IPS-11a (cell line): Measurements from ENCODE around the gene AACS.
"Not testable (repeated sequence)": the region's sequence is repeated elsewhere in the genome, so short reads cannot be mapped to it uniquely, and the experiment has no call there.

Source experiments
- H3K4me3 ChIP-seq: one replicate; pipeline ENCODE4 v1.5.1; 2013; ENCODE audit warnings: low read depth, low read length, control low read depth

Gene AACS

DNA sequence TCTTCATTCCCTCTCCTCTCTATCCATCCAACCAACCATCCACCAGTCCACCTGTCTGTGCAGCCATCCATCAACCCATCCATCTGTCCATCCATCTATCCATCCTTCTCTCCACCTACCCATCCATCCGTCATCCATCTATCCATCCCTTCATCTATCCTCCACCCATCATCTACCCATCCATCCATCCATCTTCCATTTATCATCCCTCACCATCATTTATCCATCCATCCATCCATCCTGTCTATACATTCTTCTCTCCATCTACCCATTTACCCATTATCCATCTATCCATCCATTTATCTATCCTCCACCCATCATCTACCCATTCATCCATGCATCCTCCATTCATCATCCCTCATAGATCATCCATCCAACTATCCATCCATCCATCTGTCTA is 24.4 kb downstream of the AACS start:
- no peak overlapping the region for H3K4me3 ChIP-seq

DNA sequence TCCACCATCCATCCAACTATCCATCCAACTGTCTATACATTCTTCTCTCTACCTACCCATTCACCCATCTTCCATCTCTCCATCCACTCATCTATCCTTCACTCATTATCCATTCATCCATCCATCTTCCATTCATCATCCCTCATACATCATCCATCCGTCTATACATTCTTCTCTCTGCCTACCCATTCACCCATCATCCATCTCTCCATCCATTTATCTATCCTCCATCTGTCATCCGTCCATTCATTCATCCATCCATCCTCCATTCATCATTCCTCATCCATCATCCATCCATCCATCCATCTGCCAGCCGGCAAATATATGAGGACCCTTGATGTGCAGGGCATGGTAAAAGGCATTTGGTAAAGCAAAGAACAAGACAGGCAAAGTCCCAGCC is 25.2 kb downstream of the AACS start:
- no peak overlapping the region for H3K4me3 ChIP-seq

DNA sequence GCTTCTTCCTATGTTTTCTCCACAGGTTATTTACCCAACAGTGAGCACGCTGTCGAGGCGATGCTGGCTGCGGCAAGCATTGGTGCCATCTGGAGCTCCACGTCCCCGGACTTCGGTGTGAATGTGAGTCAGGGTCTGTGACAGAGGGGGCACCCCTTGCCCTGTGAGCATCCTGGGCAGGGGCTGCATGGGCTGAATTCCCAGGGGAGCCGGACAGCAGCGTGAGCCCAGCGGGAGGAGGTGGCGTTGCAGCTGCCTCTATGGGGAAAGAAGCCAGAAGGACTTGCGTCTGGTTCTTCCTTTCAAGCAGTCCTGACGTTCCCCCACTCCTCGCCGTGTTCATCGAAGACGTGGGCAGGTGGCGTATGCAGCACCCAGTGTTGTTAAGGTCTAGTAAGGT is 26.2 kb downstream of the AACS start:
- no peak overlapping the region for H3K4me3 ChIP-seq

DNA sequence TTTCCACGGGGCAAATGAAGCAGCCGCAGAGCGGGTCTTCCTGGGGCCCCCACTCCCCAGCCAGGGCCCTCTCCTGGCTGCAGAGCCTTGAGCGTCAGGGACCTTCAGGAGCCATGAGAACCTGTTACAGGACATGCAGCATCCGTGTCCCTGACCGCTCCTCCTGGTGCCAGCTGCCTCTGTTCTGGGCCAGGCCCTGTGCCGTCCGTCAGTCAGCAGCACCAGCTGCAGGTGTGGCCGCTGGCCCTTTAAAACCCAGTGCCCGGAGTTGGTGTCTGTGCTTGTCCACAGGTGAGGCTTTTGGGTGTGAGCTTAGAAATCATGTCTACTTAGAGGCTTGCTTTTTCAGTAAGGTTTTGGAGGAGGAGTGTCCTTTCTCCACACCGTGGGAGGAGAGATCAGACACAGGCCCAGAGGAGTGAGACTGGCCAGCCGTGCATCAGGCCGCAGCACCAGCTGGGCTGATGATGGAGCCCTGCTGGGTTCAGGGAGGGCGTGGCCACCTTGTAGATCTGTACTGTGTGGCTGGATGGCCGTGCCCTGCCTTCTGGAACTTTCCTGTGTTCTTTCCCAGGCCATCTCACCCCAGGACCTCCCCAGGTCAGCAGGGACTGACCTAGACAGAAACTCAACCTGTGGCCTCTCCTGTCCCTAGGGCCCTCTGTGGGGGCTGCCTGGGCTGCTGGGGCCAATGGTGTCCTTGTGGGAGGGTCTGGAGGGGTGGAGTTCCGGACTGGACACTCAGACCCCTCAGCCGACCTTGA is 27.1 kb downstream of the AACS start:
- no peak overlapping the region for H3K4me3 ChIP-seq

DNA sequence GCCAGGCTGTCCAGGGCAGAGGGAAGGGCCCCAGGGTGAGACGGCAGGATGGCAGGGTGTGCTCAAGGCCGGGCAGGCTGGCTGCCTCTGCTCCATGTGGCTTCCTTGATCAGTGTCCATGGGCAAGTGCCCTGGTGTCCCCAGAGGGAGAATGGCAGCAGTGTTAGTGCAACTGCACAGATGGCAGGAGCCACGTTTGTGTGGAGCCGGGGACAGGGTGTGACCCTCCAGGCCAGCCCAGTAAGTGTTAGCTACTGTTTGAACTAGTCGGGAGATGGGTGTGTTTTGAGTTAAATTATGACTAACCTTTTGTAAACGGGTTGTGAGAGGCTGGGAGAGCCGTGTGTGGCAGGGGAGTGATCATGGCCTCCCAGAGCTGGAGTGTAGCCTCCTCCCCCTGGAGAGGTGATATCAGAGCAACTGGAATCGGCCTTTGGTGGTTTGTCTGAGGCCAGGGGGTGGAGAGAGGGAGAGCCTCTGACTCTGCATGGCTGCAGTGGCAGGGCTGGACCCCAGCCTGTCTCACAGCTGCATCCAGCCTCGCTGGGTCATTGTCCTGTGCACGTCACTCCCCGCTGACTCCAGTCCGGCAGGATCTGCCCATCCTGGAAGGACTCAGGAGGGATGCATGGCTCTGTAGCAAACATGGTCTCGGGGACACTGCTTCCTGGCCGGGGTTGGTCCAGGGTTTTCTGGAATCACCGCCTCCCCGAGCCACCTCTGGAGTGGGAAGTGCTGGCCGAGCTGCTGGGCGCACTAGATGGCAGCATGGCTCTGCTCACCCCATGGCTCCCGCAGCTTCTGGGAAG is 27.8 kb downstream of the AACS start:
- H3K4me3 ChIP-seq = no peak overlapping the region

DNA sequence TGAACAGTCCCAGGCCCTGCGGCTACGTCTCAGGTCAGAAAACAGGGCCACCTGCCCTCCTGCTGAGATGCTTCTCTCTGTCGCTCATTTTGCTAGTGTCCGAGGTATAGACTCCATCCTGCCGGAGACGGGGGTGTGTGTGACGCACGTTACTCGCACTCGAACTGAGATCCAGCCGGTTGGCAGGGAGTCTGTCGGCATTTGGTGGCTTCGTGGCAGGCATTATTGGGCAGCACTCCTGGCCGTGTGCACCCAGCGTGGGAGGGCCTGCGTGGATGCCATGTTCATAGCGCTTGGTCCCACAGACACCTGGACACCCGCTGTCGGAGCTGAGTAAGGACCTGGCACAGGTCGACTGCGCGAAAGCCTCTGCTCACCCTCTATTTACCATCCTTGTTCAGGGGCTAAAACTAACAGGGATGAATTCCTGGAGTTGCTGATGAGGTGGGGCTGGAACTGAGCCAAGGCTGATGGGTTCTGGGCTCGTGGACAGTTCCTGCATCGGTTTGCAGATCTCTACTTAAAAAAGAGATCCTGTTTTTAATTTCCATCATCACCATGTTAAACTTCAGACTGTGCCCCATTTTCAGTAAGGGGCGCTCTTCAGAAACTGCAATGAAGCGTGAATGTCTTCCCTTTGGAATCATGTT is 28.6 kb downstream of the AACS start:
- H3K4me3 ChIP-seq = no peak overlapping the region

DNA sequence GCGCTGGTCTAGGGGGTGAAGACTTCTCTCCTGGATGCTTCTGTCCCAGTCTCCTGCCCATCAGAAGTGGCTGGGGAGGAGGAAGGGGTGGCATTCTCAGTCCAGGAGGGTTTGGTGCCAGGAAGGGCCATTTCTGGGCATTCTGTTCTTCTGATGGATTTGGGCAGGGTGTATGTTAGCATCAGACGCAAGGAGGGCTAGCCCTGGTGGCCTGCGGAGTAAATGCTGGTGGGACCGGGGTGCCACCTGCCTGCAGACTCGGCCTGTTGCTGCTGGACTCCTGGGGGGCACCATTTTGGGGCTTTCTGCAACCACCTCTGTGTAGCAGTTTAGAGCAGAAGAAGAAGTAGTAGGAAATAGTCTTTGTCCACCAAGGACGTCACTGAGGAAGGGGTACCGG is 31.7 kb downstream of the AACS start:
- no peak overlapping the region for H3K4me3 ChIP-seq

DNA sequence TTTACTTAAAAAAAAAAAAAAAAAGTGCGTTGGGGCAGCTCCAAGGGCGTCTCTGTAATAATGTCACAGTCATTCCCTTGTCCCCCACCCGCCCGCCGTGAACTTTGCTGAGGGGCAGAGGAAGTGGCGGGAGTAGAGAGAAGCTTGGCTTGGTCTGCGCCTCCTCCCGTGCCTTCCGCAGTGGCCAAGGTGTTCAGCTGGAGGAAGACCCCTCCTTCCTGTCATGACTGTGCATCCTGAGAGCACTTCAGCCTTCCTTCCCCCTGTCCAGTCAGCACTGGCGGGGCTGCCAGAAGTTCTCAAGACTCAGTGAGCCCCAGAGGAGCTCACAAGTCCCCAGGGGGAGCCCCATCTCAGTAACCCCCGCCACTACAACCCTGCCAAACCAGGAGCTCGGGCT is 32.2 kb downstream of the AACS start:
- no peak overlapping the region for H3K4me3 ChIP-seq

DNA sequence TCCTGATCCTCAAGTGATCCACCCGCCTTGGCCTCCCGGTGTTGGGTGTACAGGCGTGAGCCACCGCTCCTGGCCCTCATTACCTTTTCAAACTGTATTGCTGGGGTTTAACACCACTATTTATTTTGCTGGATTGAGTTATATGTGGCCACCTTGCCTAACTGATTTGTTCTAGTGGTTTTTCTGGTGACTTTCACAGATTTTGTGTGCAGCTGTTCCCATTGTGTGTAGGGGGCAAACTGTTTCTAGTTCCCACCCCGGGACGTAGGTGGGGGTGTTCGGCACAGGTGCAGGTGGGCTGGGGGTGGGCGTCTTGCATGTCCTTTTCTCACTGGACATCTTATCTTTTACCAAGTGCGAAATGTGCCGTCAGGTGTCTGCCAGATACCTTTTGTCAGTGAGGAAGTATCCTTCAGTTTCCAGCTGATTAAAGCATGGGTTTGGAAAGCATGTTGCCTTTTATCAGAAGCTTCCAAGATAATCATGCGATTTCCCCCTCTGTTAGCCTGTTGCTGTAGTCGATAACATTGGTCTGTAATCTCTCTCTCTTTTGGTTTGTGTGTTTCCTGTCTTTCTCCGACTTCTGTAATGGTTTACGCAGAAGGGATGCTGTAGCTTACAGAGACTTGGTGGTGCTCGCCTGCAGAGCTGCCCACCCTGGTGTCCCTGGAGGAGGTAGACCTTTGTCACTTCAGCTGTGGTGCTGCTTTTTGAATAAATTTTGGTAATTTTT is 33.6 kb downstream of the AACS start:
- no peak overlapping the region for H3K4me3 ChIP-seq

DNA sequence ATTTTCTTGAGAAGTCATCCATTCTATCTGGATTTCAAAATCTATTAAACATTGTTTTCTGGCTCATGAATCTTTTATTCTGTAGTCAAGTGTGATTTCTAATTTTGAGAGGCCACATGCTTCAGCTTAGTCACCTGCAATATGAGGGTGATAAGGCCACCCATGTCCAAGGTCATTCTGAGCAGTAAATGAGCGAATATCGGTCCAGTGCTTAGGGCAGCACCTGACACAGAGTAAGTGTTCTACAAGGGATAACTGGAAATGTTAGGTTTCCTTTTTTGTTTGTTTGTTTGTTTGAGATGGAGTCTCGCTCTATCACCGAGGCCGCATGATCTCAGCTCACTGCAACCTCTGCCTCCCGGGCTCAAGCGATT is 34.2 kb downstream of the AACS start:
- H3K4me3 ChIP-seq = no peak overlapping the region

DNA sequence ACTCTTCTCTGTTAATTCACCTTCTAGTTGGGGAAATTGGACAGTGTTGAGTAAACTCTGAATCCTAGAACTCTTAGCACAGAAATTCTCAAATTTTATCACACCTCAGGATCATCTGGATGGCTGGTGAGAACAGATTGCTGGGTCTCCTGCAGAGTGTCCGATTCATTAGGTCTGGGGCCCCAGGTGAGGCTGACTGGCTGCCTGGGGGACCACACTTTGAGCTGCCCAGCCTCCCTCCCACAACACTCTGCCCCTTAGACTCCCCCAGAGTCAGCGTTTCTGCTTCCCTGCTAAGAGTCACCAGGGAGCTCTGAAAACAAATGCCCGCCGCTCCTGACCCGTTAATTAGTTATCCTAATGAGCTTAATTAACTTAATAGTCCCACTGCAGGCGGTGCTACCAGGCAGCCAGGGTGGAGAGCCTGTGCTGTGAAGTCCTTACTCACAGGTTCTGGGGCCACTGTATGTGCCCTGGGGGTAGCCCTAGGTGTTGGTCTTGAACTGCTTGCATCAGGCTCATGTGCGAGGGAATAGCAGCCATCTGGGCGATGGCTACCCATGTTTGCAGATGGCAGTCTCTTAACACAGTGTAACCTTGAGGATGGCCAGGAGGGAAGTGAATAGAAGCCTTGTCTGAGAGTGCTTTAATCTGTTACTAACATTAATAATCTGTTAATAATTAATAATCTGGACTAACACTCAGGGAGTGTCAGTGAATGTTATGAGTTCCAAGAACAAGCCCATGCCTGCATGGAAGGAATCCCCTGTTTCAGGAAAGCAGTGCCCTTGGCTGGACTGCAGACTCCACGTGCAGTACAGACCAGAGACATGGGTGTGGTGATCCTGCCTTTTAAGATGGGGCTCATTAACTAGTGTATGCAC is 35.6 kb downstream of the AACS start:
- no peak overlapping the region for H3K4me3 ChIP-seq

DNA sequence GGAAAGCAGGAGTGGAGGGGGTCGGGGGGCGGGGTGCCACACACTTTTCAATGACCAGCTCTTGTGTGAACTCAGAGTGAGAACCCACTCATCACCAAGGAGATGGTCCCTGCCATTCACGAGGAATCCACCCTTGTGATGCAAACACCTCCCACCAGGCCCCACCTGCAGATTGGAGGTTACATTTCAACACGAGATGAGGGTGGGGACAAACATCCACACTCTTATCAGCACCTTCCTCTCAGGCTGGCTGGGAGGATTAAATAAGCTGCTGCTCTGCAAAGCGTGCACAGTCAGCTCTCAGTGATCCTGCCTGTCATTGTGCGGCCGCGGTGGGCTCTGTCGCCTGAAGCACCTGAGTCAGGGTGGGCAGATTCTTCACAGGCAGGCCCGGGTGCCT is 39.7 kb downstream of the AACS start:
- H3K4me3 ChIP-seq = no peak overlapping the region

DNA sequence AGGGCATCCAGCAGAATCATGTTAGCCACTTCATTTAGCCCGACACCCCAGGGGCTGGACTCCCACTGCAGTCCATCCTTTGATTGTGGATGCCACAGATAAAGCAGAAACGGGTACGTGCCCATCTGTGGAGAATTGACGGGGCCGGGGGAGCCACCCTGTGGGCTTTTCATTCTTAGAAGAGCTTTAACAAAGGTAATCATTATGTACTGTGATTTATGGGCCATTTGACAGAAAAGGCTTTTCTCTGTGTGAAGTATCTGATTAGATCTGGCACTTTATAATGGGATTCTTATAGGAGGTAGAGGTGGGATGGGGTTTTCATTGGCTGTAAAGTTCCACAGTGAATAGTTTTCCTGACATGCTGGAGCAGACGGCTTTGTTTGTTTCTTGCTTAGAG is 40.4 kb downstream of the AACS start:
- no peak overlapping the region for H3K4me3 ChIP-seq

DNA sequence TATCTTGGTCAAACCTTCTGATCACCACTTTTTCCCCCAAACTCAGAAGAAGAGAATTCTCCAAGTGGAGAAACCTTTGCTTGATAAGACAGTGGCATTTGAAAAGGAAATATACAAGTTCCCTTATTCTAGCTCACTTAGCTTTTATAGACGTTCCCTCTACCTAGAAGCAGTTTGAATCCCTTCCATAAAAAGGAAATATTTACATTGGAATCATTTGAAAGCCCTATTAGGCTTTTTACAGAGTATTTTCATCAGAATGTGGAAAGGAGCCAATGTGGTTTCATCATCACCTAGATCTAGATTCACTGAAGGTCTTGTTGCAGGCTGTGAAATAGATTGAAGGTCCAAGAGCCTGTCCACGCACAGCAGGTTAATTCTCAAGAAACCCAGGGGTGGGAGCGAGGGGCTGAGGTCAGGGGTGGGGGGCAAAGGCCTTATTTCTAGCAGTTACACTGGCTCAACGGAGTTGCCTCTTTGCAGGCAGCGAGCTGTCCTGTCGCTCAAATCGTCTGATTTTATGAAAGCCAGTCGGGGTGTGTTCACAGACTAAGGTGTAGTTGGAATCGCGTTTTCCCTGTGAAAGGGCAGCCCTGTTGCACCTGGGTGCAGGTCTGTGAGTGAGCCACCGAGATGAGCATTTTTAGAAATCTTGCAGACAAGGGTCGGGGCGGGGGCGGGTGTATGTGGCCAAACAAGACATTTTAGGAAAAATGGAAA is 45.6 kb downstream of the AACS start:
- no peak overlapping the region for H3K4me3 ChIP-seq

DNA sequence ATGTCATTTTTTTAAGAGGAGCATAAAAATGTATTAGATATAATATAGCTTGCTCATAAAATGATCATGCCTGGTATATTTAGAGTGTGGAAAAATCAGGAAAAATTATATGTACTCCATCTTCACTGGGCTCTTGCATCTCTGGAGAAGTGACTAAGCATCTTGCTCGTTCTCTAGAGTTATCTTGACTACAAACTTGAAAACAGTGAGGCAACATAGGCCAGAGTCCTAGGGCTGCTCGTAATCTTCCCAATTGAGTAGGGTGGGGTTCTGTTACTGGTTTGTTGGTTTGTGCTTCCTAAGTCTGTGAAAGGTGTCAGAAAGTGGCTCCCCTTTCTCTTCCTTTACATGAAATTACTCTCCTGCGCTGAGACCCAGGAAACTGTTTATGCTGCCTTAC is 46.2 kb downstream of the AACS start:
- no peak overlapping the region for H3K4me3 ChIP-seq

DNA sequence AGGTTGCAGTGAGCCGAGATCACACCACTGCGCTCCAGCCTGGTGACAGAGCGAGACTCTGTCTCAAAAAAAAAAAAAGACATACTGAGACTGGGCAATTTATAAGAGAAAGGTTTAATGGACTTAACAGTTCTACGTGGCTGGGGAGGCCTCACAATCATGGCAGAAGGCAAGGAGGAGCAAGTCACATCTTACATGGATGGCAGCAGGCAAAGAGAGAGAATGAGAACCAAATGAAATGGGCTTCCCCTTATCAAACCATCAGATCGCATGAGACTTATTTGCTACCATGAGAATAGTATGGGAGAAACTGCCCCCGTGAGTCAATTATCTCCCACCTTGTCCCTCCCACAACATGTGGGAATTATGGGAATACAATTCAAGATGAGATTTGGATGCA is 47.4 kb downstream of the AACS start:
- not testable (repeated sequence) for H3K4me3 ChIP-seq

DNA sequence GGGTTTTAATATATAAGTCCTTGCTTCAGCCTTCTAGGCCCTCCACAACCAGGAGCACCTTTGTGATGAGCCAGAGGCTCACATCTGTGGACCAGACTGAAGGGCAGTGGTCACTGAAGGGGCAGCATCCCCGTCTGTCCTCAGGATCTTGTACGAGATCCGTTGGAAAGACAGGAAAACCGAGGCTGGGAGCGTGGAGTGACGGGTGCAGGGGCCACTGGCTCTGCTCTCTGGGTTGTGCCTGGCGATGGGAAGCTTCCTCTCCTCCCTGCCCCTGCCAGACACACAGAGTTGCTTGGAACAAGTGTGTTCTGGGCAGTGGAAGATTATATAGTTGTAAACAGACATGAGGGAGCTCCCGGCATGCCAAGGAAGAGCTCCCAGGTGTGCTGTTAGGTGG is 48.0 kb downstream of the AACS start:
- no peak overlapping the region for H3K4me3 ChIP-seq

DNA sequence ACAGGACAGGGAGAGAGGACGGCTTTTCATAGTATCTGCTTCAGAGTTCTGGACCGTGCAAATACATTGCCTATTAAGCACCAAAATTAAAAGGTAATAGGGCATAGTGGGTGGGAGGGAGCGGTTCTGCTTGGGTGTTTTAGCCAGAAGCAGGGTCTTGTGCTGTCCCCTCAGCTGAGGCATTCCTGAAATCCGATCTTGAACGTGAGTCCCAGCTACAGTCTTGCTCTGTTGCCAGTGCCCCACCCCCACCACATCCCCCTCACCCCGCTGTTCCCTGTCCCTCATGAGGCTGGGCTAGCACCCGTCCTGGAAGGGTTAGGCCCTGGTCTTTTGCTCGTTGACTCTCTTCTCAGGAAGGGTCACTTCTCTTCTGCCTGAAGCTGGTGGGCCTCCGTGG is 48.6 kb downstream of the AACS start:
- H3K4me3 ChIP-seq = no peak overlapping the region

DNA sequence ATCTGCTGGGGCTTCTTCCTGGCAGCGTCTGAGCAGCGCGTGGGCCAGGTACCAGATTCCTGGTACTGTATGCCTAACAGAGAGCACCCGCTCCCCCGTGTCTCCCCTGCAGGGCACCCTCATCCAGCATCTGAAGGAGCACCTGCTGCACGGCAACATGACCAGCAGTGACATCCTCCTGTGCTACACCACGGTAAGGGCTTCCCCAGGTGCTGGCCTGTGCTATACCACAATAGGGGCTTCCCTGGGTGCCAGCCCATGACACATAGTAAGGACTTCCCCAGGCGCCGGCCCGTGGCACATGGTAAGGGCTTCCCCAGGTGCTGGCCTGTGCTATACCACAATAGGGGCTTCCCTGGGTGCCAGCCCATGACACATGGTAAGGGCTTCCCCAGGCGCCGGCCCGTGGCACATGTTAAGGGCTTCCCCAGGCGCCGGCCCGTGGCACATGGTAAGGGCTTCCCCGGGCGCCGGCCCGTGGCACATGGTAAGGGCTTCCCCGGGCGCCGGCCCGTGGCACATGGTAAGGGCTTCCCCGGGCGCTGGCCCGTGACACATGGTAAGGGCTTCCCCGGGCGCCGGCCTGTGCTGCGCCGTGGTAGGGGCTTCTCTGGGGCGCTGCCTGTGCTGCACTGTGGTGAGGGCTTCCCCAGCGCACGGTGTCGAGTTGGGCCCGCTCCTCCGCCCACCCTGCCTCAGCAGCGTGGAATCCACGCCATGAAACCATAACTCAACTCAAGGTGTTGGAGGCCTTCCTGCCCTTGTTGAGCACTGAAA is 49.3 kb downstream of the AACS start:
- H3K4me3 ChIP-seq = no peak overlapping the region
